ENCODE measurements around the gene GRPEL2.

Gene GRPEL2, protein sequence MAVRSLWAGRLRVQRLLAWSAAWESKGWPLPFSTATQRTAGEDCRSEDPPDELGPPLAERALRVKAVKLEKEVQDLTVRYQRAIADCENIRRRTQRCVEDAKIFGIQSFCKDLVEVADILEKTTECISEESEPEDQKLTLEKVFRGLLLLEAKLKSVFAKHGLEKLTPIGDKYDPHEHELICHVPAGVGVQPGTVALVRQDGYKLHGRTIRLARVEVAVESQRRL

DNA sequence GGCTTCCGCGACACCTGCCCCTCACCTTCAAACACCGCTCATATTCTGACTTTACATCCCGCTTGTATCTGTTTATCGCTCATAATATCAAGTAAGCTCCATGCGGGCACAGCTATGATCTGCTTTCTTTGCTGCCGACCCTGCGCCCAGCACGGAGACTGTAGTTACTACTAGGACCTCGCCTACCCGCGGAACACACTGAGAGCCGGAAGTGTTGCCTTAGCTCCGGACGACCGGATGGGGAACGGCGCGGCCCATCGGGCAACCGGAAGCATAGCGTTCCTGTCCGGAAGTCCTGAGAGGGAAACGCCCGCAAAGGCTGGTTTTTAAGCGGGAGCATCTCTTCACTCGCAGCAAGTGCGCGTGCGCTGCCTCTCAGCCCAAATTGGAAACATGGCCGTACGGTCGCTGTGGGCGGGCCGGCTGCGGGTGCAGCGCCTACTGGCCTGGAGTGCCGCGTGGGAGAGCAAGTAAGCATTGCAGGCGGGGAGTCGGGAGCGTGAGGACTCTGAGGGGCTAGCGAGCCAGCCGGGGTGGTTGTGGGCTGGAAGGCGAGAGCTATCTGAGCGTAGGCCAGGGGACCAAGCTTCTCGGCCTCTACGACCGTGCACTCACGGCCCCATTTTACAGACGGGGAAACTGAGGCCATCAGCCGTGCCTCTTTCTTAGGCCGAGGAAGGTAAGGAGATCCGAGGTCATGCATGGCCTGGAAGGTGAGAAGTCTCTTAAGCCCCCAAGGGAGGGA is at the start of gene GRPEL2:
GRPEL2 (plus strand) TSS at position 353 of the 745 bp plus-strand sequence; CDS start at position 394, 41 bp downstream.
- peak; percentile 13 for FAIRE-seq
- DNase-seq (ENCODE audit: low spot score) = peak; percentile 98

DNA sequence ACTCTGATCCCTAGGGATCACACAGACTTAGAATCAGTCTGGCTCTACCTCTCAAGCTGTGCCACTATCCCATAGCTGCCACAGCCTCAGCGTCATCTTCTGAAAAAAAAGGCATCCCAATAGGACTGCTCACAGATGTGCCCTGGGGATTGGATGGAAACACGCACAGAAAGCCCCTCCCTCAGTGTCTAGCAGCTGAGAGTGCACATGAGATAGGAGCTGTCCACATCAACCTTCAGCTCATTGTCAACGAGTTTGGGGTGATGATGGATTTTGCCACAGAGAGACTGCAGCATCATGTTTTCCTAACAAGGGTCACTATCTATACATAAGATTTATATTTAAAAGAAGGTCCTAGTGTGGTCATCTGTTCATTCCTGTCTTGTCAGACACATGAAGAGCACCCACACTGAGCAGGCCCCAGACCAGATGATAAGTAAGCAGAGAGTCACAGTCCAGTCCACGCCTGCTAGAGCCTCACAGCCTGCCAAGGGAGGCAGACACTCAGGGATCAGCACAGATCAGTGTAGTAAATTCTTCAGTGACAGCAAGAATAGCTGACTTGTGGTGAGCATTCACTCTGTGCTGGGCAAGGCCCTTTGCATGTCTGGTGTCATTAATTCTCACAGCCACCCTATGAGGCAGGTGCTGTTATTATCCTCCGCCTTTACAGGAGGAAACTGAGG is 47.8 kb upstream of the GRPEL2 start:
- FAIRE-seq (no peak), DNase-seq (ENCODE audit: low spot score) (no peak)

DNA sequence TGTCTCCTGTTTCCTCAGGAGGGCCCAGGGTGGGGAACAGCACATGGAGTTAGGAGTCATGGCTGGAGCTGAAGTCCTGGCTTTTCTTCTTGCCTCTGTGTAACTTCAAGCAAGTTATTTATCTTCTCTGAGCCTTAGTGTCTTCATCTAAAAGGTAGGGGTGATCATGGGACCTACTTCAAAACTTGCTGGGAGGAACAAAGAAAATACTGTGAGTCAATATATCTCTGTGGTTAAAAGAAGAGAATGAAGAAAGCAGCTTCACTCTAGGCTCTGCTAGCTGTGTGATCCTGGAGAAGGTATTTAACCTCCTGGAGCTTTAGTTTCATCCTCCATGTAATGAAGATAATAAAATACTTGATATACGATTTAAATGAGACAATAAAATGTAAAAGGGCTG is 47.1 kb upstream of the GRPEL2 start:
- FAIRE-seq = no peak

DNA sequence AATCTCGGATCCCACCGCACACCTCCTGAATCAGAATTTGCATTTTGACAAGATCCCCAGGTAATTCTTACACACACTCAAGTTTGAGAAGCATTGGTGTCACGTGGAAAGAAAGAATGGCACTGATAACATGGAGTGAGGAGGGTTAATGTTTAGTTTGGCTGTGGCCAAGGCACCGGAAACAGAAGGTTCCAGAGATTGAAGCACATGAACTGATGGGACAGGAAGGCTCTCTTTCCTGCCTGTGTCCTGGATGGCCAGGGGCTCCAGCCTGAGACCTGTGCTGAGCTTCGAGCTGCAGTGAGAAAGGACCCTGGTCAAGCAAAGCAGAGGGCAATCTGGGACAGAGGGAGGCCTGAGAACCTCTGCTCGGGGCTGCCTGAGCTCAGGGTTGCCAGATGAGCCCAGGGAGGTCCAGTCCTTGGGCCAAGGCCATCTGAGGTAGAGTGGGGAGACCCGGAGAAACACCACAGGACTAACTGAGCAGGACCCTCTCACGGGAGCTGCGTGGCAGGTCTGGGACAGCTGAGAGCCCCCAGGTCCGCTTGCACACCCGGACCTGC is 46.4 kb upstream of the GRPEL2 start:
- no peak for FAIRE-seq

More for the DNA sequence above, 47.1 kb upstream of the GRPEL2 start:
- DNase-seq (ENCODE audit: low spot score) = no peak

DNA sequence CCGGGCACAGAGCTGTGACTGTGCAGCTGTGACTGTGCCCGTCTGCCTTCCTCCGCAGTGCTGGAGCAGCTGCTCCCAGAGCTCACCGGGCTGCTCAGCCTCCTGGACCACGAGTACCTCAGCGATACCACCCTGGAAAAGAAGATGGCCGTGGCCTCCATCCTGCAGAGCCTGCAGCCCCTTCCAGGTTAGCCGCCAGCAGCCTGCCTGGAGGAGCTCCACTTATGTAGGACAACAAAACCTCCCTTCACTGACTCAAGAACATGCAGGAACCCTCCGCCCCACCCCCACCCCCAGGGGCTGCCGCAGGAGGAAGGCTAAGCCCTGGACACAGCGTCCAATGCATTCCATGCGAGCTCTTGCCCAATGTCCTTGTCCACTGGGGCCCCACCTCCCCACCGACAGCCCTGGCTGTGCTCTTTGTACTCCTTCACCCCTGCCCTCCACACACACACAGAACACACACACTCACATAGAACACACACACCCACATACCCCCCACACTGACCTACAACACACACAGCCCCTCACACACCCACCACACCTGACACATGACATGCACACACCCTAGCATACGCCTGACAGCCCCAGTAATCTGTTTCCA is 45.7 kb upstream of the GRPEL2 start:
- FAIRE-seq (peak; percentile 50), DNase-seq (ENCODE audit: low spot score) (no peak)

More for the DNA sequence above, 46.4 kb upstream of the GRPEL2 start:
- no peak for DNase-seq (ENCODE audit: low spot score)

DNA sequence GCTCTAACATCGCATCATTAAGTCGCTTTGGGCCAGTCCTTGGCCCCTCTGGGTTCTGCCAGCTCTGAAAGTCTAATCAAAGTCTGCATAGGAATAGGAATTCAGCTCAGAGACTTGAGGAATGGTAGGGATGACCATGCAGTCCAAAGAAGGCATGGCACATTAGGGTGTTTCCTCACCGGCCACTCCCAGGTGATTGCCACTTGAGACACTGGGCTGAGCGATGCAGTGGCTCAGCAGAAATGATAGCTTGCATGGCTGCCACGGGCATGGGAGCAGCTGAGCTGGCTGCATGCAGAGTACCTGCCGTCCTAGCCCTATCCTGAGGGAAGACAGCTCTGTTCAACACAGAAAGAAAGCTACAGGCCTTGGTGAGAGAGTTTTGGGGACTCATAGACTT is 44.9 kb upstream of the GRPEL2 start:
- DNase-seq (ENCODE audit: low spot score) (no peak), FAIRE-seq (no peak)

DNA sequence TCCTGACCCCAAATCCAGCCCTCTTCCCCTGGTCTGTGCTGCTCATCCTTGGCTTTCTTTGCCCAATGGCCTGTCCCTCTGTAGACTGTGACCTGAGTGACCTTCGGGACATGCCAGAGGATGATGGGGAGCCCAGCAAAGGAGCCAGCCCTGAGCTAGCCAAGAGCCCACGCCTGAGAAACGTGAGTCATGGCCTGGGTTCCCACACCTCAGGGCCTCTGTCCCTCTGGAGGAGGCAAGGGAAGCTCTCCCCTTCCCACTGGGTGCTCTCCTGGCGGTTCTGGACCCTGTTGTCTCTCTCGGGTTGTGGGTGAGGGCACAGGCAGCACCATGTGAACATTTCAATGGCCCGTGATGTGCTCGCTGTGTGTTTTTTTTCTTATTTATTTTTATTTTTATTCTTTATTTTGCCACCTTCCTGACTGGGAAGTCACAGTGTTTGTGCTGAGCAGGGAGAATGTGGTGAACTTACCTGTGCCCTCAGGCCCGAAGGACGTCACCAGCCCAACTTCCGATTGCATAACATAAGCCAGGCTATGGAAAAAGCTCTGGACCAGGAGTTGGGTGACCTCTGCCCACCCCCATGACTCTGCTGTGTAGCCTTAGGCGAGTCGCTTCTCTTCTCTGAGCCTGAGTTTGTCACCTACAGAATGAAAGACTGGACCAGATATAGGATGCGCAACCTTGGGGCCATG is 44.1 kb upstream of the GRPEL2 start:
- no peak for FAIRE-seq

DNA sequence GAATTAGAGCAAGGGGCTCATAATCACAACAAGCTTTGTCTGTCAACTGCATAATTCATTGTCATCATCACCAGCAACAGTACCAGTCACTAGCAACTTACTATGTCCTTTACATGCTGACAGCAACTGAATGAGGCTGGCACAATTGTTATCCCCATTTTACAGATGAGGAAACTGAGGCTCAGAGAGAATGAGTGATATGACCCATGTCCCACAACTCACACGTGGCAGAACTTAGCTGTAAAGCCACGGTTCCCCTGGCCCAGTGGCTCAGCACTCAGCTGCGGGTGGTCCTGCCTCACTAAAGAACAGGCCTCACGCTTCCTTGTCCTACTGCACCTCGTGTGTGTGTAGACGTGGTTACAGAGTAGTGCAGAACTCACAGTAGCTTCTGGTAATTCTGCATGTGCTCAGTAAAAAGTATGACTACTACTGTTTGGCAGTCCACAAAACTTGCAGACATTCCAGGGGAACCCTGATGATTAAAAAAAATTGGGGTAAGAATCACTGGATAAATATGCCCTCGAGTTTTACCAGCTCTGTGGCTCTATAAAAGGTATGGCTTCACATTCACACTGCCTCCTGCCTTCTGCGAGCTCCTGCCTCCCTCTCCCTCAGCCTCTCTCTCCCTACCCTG is 43.4 kb upstream of the GRPEL2 start:
- DNase-seq (ENCODE audit: low spot score) = no peak

More for the DNA sequence above, 44.1 kb upstream of the GRPEL2 start:
- DNase-seq (ENCODE audit: low spot score) = no peak

DNA sequence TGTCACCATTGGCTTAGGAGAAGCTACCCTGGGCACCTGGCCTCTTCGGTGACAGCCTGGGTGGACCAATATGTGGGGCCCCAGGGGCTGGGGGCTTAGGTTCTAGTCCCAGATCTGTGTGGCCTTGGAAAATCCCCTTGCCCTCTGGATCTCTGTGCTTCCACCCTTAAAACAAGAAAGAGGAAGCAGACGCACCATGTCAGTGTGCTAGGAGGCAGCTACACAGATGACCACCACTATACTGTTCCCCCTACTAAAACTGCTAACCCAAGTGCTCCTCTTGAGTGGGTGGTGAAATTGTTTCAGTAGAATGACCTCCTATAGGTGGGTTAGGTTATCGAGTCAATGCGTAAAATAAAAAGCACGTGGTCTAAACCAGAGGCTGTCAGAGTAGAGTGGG is 42.7 kb upstream of the GRPEL2 start:
- FAIRE-seq = no peak

More for the DNA sequence above, 43.4 kb upstream of the GRPEL2 start:
- no peak for FAIRE-seq

DNA sequence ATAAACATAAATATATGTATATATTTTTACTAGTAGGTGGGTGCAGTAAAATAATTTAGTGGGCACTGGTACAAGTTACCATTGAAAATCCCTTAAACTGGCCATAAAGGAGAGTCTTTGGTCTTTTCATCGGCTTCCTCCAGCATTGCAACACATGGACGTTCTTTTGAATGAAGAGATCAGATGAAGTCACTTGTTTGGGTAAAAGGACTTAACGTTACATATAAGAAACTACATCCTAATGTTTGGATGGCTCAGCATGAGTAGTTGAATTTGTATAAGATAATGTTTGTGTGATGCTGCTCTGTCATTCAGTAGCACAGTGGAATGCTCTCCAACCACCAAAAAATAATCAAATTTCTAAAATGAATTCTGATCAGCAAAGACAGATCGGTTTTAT is 42.1 kb upstream of the GRPEL2 start:
- no peak for FAIRE-seq
- DNase-seq (ENCODE audit: low spot score) = no peak

More for the DNA sequence above, 42.7 kb upstream of the GRPEL2 start:
- DNase-seq (ENCODE audit: low spot score) = no peak

DNA sequence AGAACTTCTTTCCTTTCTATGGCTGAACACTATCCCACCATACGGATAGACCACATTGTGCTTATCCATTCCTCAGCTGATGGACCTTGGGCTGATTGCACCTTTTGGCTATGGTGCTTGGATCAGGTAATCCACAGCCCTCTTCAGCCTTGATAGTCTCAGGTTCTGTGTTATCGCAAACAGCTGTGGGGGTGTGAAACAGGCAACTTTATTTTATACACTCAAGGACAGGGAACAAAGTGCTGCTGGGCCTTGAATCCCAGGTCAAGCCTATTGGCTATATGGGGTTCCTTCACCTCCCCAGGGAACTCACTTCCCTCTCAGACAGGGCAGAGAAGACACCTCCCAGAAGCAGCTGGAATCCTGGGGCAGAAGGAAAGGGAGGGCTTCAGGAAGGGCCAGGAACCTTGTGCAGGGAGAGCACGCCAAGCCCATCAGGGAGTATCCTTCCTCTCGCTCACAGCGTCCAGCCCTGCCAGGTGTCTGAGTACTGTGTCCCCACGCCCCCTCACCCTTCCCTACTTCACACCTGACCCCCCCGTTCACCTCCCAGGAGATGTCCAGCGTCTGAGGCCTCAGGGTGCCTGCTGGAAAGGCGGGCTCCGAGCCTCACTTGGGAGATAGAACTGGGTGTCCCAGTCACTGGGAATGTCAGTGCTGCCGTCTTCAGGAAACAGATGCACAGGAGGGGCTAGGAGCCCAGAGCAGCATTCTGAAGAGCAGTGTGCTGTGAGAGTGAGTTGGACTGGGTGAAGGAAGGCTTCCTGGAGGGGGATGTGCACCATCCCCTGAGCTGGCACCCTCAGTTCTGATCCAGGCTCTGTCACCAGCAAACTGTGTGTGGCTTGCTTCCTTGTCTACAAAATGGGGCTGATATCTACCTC is 40.9 kb upstream of the GRPEL2 start:
- FAIRE-seq (no peak), DNase-seq (ENCODE audit: low spot score) (no peak)

DNA sequence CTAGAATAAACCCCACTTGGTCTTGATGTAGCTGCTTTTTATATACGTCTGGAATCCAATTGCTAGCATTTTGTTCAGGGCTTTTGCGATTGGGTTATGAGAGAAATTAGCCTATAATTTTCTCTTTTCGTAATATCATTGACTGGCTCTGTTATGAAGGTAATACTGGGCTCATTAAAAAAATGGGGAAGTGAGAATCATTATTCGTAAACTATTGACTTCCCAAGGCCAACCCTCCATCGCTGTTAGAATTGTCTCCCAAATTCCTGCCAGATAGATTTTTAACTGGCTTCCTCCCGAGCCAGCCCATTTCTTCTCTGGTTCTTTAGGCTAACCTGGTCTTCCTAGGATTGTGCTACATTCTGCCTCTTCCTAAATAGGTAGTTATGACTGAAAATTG is 35.9 kb upstream of the GRPEL2 start:
- no peak for DNase-seq (ENCODE audit: low spot score)
- FAIRE-seq = no peak

DNA sequence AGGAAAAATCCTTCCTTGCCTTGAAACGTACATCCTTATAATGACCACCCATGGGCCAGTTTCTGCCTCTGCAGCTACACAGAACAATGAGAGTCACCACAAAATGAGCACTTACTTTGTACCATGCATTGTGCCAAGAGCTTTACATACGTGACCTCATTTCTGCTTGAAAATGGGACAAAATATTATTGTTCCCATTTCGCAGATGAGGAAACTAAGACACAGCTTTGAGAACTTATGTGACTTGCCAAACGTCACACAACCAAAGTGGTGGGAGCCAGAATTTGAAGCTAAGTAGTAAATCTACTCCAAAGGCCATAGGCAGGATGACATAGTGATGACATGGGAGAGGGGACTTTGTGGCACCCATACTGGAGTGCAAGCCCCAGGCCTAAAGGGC is 34.8 kb upstream of the GRPEL2 start:
- FAIRE-seq = no peak
- DNase-seq (ENCODE audit: low spot score) = no peak

DNA sequence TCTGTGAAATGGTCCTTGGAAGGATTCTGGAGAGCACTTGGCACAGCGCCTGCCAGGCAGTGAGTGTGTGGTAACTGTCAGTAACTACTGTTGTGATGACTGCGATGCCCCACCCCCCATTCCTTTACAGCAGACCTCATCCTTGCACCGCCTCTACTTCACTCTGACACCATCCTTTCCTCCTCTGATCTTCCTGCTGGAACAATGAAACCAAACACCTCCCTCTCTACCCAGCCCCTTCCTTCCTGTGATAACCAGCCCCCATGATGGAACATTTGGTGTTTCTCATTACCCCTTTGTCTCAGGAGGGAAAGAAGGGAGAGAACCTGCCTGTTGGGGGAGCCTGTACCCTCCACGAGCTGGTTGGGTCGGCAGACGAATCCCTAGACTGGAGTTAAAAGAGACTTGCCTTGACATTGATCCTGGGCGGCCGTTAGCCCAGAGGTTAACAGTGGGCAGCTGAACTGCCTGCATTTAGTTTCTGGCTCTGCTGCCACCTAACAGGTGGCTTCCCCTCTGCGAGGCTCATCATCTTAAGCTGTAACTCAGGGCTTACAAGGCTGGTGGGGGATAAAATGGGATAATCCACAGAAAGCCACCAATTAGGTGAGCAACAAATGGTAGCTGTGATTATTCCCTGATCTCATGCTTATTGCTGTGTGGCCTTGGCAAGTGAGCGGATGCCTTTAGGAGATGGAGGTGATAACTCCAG is 34.2 kb upstream of the GRPEL2 start:
- DNase-seq (ENCODE audit: low spot score) (no peak), FAIRE-seq (no peak)

DNA sequence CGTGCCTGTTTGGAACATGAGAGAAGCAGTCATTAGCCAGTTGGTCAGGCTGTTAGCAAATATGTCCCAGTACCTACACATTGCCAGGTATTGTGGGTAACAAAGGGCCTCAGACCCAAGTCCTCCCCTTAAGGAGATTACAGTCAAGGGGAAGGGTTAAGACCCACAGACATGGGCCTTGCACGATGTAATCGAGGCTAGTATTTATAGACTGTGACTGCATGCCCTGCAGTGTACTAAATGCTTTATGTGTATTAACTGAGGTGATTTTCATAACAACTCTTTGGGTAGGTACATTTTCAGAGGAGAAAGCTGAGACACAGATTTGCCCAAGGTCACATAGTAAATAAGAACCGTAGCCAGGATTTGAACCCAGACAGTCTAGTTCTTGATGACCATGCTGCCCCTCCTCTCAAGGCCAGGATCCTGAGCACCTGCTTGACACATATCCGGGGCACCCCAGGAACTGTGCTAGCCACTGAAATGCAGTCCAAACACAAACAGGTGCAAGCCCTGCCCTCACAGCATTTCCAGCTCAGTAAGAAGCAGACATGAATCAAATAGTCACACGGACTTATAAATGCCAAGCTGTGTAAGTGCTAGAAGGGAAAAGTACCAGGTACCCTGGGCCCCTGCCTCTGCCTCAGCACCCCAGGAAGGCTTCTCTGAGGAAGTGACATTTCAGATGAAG is 32.0 kb upstream of the GRPEL2 start:
- DNase-seq (ENCODE audit: low spot score) = no peak
- no peak for FAIRE-seq

DNA sequence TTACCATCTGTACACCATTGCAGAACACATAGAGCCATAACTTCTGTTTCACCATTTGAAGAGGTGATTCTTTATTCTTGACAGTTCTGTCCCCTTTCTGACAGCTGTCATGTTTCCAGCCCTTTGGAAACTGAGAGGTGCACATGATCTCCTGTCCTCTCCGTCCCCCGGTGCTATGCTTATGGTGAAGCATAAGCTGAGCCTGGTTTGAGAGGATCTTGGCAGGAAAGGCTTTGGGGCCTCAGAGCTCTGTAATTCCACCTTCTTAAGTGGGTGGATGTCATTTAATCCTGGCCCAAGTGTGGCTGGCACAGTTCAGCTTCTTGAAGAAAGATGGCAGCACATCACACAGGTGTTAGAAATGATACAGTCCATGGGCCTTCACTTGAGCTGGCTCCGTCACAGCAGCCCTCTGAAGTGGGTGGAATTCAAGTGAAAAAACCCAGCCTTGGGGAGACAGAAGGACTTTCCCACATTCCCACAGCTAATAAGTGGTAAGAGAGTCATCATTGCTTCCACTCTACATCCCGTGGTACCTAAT is 30.7 kb upstream of the GRPEL2 start:
- FAIRE-seq = no peak
- no peak for DNase-seq (ENCODE audit: low spot score)

DNA sequence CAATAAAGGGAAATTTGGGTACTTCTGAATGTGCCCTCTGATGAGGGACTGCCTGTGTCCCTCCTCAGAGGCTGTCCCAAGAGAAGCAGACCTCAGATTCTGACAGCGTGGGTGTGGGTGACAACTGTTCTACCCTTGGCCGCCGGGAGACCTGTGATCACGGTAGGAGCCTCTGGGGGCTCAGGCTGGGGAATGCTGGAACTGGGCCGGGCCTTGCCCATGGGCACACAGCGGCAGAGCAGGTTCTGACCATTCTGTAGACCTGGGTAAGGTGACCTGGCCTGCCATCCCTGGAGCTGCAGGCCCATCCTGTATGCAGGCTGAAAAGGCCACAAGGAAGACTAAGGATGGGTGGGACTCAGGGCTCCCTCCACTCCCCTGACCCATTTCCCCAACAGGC is 29.5 kb upstream of the GRPEL2 start:
- FAIRE-seq = no peak
- DNase-seq (ENCODE audit: low spot score) = no peak

All from urothelium cell line (cell line).